ENCODE data around the gene KLHL29. TPM values are rescaled to one million over a fixed set of nuclear protein-coding genes. Genes with fewer than 3 reads are reported as not detected.

Gene KLHL29
- total and polyA plus RNA-seq, 2 experiments from 2014 or later, result 3.8 to 9.9 TPM

DNA sequence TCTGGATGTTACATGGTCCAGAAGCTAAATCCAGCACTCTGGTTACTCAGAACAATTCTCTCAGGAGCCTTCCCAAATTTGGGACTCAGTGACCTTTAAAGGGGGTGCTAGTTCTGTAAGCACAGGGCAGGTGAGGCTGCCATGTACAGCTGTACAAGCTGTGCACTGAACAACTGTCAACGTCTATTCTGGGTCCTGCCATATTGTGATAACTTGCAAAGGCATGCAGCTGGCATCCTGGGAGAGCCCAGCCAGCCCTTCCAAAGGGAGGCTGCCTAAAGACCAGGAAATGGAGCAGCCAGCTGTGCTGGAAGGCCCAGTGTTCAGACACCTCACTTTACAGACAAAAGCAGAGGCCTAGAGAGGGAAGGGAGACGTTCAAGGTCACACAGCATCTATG lies 204.8 kb downstream of the KLHL29 start:
- no peak for DNase-seq (ENCODE audit: low spot score)
- H3K27ac ChIP-seq, result no peak overlapping the region
- H4K20me1 ChIP-seq (ENCODE audit: insufficient read depth, poor library complexity, severe bottlenecking), result no peaks in the 10 kb centered on the region
- no peak overlapping the region for H3K4me2 ChIP-seq
- no peaks in the 10 kb centered on the region for H3K9me2 ChIP-seq (replicated peaks; ENCODE audit: insufficient read depth)
- no peak overlapping the region for H3K4me3 ChIP-seq
- peaks cover 10% of the 10 kb centered on the region for H3K4me1 ChIP-seq (ENCODE audit: insufficient read depth)
- H3K79me2 ChIP-seq, result no peaks in the 10 kb centered on the region
- TF ChIP-seq EZH2phosphoT487 (IDR thresholded peaks at IDR 0.05; ENCODE audit: low read depth, severe bottlenecking, unreplicated experiment) (no peak), EZH2 (IDR thresholded peaks at IDR 0.05; ENCODE audit: borderline replicate concordance) (no peak)
- TF ChIP-seq, protein P1, sequence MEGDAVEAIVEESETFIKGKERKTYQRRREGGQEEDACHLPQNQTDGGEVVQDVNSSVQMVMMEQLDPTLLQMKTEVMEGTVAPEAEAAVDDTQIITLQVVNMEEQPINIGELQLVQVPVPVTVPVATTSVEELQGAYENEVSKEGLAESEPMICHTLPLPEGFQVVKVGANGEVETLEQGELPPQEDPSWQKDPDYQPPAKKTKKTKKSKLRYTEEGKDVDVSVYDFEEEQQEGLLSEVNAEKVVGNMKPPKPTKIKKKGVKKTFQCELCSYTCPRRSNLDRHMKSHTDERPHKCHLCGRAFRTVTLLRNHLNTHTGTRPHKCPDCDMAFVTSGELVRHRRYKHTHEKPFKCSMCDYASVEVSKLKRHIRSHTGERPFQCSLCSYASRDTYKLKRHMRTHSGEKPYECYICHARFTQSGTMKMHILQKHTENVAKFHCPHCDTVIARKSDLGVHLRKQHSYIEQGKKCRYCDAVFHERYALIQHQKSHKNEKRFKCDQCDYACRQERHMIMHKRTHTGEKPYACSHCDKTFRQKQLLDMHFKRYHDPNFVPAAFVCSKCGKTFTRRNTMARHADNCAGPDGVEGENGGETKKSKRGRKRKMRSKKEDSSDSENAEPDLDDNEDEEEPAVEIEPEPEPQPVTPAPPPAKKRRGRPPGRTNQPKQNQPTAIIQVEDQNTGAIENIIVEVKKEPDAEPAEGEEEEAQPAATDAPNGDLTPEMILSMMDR (IDR thresholded peaks at IDR 0.05; ENCODE audit: poor library complexity), result no peak
- no peaks in the 10 kb centered on the region for H3K9me3 ChIP-seq (ENCODE audit: low read depth)
- no peak overlapping the region for H2AFZ ChIP-seq
- WGBS (ENCODE audit: low lambda C conversion rate, missing lambda C conversion rate), result 82% methylated on average over 2 of the region's 2 CpGs
- H3K27me3 ChIP-seq, result no peaks in the 10 kb centered on the region
- H3K36me3 ChIP-seq (replicated peaks; ENCODE audit: insufficient read depth, low read depth), result no peaks in the 10 kb centered on the region

DNA sequence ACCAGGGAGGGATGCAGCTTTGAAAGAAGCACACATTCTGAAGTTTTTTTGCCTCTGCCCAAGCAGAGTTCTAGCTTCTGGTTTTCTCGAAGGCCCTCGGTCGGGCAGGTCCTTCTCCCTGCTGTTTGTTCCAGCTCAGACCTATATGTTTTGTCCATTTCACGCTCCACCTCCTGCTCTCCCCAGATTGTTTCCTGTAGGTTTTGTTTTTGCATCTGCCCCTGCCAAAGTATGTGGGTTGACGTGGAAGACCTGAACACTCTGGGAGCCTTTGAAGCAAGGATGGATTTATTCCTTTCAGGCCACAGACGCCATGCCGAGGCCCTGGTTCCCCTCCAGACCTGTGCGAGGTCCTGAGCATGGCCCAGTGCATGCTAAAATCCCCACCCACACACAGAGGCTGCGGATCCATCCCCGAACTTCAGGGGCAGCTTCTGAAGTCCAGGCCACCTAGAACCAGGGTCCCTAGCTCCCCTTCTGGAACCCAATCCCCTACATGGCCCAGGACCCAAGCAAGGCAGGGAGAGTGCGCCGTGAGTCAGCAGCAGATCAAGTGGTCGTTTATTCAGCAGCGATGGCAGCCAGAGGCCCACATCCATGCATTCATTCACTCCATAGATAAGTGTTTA lies 205.4 kb downstream of the KLHL29 start:
- Histone ChIP-seq H2AFZ (no peak overlapping the region), H3K4me2 (no peak overlapping the region), H3K4me3 (no peak overlapping the region), H4K20me1 (ENCODE audit: insufficient read depth, poor library complexity, severe bottlenecking) (no peaks in the 10 kb centered on the region), H3K9me3 (ENCODE audit: low read depth) (no peaks in the 10 kb centered on the region), H3K4me1 (ENCODE audit: insufficient read depth) (peaks cover 16% of the 10 kb centered on the region), H3K36me3 (replicated peaks; ENCODE audit: insufficient read depth, low read depth) (no peaks in the 10 kb centered on the region), H3K27me3 (no peaks in the 10 kb centered on the region), H3K79me2 (no peaks in the 10 kb centered on the region), H3K9me2 (replicated peaks; ENCODE audit: insufficient read depth) (no peaks in the 10 kb centered on the region), H3K27ac (no peak overlapping the region)
- no peak for DNase-seq (ENCODE audit: low spot score)
- no peak for TF ChIP-seq EZH2phosphoT487 (IDR thresholded peaks at IDR 0.05; ENCODE audit: low read depth, severe bottlenecking, unreplicated experiment)
- no peak for TF ChIP-seq EZH2 (IDR thresholded peaks at IDR 0.05; ENCODE audit: borderline replicate concordance)
- 92% methylated on average over 14 of the region's 14 CpGs for WGBS (ENCODE audit: low lambda C conversion rate, missing lambda C conversion rate)

DNA sequence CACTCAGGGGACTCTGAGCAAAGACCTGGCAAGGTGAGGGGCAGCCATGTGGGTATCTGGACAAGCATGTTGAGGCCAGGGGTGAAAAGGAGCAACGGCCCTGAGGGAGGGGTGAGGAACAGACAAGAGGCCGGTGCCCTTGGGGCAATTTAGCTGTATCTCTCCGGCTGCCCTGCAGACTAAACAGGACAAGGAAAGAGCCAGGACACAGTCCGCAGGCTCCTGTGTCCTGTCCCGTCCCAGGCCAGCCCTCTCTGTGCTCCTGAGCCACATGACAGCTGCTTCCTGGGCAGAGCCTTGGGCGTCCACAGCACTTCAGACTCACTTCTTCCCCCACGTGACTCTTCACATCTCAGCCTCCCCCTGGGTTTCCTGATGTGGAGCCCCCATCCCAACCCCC lies 206.1 kb downstream of the KLHL29 start:
- Histone ChIP-seq H3K36me3 (replicated peaks; ENCODE audit: insufficient read depth, low read depth) (no peaks in the 10 kb centered on the region), H3K79me2 (no peaks in the 10 kb centered on the region), H4K20me1 (ENCODE audit: insufficient read depth, poor library complexity, severe bottlenecking) (no peaks in the 10 kb centered on the region), H3K9me2 (replicated peaks; ENCODE audit: insufficient read depth) (no peaks in the 10 kb centered on the region), H3K4me3 (no peak overlapping the region), H3K9me3 (ENCODE audit: low read depth) (no peaks in the 10 kb centered on the region), H3K27me3 (no peaks in the 10 kb centered on the region), H3K4me2 (no peak overlapping the region), H3K27ac (no peak overlapping the region), H2AFZ (no peak overlapping the region), H3K4me1 (ENCODE audit: insufficient read depth) (peaks cover 21% of the 10 kb centered on the region)
- 72% methylated on average over 7 of the region's 7 CpGs for WGBS (ENCODE audit: low lambda C conversion rate, missing lambda C conversion rate)
- DNase-seq (ENCODE audit: low spot score), result no peak
- TF ChIP-seq, protein P1 (IDR thresholded peaks at IDR 0.05; ENCODE audit: poor library complexity), result no peak
- TF ChIP-seq EZH2phosphoT487 (IDR thresholded peaks at IDR 0.05; ENCODE audit: low read depth, severe bottlenecking, unreplicated experiment) (no peak), EZH2 (IDR thresholded peaks at IDR 0.05; ENCODE audit: borderline replicate concordance) (no peak)

DNA sequence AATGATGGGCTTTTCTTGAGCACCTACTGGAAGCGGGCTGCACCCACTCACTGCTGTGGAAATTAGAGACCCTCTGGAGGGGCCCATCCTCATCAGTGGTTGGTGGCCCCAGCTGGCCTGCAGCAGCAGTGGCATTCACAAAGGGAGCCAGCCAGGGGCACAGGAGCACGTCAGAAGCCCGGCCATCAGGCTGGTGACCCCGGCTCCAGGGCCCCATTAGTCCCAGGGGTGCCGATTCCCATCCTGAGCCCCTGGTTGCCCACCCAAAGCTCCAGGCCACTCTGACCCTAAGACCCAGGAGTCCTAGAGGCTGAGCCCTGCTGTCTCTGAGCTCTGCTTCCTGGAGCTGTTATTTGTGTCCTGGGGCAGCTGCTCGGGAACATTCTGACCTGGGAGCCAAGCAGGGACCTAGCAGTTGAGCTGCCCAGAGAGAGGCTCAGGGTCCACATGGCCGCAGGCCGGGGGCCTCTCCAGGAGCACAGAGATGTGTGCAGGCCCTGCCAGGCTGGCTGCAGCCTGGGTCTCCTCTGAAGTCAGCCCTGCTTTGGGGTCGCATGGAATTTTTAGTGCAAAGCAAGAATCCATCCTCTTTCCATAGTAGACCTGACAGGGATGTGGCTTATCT lies 207.2 kb downstream of the KLHL29 start:
- no peak overlapping the region for H3K4me3 ChIP-seq
- H3K79me2 ChIP-seq, result no peaks in the 10 kb centered on the region
- no peak overlapping the region for H3K4me2 ChIP-seq
- no peaks in the 10 kb centered on the region for H4K20me1 ChIP-seq (ENCODE audit: insufficient read depth, poor library complexity, severe bottlenecking)
- H3K9me2 ChIP-seq (replicated peaks; ENCODE audit: insufficient read depth), result no peaks in the 10 kb centered on the region
- no peaks in the 10 kb centered on the region for H3K36me3 ChIP-seq (replicated peaks; ENCODE audit: insufficient read depth, low read depth)
- H3K27ac ChIP-seq, result no peak overlapping the region
- H2AFZ ChIP-seq, result no peak overlapping the region
- no peaks in the 10 kb centered on the region for H3K9me3 ChIP-seq (ENCODE audit: low read depth)
- no peaks in the 10 kb centered on the region for H3K27me3 ChIP-seq
- peaks cover 24% of the 10 kb centered on the region for H3K4me1 ChIP-seq (ENCODE audit: insufficient read depth)
- TF ChIP-seq EZH2phosphoT487 (IDR thresholded peaks at IDR 0.05; ENCODE audit: low read depth, severe bottlenecking, unreplicated experiment), result no peak
- TF ChIP-seq EZH2 (IDR thresholded peaks at IDR 0.05; ENCODE audit: borderline replicate concordance), result no peak
- TF ChIP-seq, protein P1 (IDR thresholded peaks at IDR 0.05; ENCODE audit: poor library complexity), result no peak
- no peak for DNase-seq (ENCODE audit: low spot score)
- 92% methylated on average over 9 of the region's 9 CpGs for WGBS (ENCODE audit: low lambda C conversion rate, missing lambda C conversion rate)

All from hepatocyte (in vitro differentiated cells).